Activated CD4-positive, CD25-positive, alpha-beta regulatory T cell treated with anti-CD3 and anti-CD28 coated beads, Interleukin-2, amount 50 U/mL, for 72 hours (primary cell): ENCODE results near the gene RBM47.
"Not testable (repeated sequence)": the region's sequence is repeated elsewhere in the genome, so short reads cannot be mapped to it uniquely, and the experiment has no call there.

Source experiments
- DNase-seq: peaks from one replicate; pipeline ENCODE4 v3.0.0; 2021

The RBM47 gene

DNA sequence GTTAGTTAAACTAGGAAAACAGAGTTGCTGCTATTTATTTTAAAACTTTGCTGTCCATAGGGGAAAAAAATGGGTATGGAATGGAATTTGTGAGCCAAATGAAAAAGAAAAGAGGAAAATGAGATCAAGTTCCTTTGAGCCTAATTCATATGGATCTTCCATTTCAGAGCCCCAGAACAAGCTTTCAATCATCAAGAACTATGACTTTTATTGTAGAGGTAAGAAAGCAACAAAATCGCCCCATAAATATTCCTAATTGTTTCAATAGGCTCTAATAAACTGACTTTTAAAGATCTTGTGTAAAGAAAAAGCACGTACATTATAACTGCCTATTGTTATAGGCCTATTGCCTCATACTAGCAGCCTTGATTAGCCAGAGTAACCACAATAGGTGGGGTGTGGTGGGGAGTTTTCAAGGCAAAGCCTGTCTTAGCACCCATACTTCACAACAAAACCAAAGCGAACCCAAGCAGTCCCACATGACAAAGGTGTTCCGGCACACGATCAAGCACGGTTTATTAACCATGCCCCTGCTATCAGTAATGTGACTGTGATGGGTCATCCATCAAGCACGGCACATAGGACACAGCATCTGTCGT is 44.4 kb downstream of the RBM47 start:
- no peak for DNase-seq

- DNase-seq: no peak
These were observed 45.0 kb downstream of the RBM47 start for GRCh38 chr4:40584517-40585141.

GRCh38 chr4:40583850-40584439 is 45.7 kb downstream of the RBM47 start:
- DNase-seq: no peak

DNA sequence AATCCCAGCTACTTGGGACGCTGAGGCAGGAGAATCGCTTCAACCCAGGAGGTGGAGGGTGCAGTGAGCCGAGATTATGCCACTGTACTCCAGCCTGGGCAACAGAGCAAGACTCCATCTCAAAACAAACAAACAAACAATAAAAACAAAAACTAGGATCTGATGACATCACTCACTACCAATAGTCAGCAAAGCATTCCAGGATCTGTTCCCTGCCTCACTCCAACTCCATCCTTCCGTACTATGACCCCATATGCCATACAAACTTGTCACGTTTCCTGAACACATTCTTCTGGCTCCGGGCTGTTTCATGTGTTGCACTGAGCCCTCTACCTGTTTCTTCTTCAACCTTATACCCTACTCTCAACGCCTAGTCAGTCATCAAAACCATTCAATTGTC is 47.3 kb downstream of the RBM47 start:
- DNase-seq: no peak

- DNase-seq: no peak
These were observed 48.2 kb downstream of the RBM47 start for GRCh38 chr4:40581254-40582140.

- DNase-seq: no peak
These were observed 49.7 kb downstream of the RBM47 start for GRCh38 chr4:40579983-40580382.

- DNase-seq: no peak
These were observed 51.9 kb downstream of the RBM47 start for GRCh38 chr4:40577588-40578253.

GRCh38 chr4:40576651-40577480 is 52.8 kb downstream of the RBM47 start:
- DNase-seq: no peak

DNA sequence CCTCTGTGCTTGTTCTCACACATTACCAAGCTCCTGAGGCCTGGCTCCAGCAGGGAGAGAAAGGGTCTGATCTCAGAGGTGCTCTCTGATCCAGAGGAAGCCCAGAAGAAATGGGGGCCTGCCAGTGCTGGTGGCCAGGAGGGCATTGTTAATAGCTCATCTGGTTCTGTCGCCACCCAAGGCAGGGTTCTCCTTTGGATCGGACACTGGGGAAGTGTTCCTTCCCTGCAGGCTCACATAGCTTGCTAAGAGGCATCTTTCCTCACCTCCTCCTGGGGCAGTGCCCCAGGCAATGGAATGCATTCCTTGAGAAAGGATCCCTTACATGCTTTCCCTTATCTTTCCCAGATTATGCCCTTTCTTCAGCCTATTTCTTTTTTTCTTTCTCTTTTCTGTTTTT is 53.8 kb downstream of the RBM47 start:
- DNase-seq: no peak

GRCh38 chr4:40573593-40574311 is 55.9 kb downstream of the RBM47 start:
- no peak for DNase-seq

- no peak for DNase-seq
These were observed 56.9 kb downstream of the RBM47 start for GRCh38 chr4:40572692-40573310.

DNA sequence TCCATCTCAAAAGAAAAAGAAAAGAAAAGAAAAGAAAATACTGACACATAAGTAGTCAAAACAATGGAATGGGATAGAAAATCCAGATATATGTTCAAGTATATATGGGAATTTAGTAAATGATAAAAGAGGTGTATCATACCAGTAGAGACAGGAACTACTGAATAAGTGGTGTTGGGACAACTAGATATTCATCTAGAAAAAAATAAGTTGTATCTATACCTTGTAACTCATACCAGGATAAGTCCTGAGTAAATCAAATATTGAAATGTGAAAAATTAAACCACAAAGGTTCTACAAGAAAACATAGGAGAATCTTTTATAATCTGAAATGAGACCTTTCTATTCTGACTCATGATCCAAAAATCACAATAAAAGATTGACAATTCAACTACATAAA is 58.5 kb downstream of the RBM47 start:
- no peak for DNase-seq

DNA sequence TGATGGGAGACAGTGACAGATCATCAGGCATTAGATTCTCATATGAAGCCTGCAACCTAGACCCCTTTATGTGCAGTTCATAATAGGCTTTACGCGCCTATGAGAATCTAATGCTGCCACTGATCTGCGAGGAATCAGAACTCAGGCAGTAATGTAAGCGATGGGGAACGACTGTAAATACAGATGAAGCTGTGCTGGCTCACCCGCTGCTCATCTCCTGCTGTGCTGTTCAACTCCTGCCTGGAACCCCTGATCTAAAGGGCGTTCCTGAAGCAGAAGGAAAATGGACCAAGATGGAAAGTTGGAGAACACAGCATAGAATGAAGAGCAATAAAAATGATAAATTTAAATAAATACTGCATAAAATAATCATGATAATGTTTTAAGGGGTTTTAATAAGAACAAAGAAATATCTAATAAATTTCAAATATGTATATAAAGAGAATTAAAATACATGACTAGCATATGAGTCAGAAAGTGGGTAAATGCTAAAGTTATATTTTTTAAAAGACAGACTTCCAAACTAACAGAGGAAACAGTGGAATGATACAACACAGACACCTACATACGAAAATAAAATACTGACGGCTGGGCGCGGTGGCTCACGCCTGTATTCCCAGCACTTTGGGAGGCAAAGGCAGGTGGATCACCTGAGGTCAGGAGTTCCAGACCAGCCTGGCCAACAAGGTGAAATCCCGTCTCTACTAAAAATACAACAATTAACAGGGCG is 59.2 kb downstream of the RBM47 start:
- DNase-seq: no peak

DNA sequence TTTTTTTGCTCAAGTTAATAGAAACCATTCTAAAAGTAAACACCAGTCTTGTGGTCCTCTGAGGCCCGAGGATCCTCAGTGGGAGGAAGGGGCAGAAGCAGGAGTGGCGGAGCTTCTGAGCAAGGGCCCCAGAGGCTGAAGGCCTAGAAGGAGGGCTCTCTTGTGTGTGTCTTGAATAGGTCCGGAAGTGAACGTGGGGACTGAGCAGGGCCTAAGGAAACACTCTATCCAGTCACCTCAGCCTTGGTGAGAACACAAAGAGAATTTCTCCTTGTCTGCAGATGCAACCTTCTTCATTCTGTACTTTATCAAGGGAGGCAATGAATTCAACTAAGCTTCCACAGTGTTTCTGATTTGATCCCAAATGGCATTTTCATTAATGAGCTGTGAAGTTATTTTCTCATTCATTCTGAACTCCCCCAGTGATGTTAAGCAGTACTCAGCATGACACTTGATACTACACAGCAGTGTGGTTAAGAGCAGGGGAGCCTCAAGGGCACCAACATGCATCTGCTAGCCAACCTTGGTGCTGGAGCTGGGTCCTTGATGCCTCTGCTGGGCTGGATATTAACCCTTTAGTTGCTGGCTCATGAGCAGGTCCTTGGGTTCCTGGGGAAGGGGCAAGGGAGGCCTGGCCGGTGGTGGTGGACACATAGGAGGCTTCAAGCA is 64.7 kb downstream of the RBM47 start:
- DNase-seq: no peak

DNA sequence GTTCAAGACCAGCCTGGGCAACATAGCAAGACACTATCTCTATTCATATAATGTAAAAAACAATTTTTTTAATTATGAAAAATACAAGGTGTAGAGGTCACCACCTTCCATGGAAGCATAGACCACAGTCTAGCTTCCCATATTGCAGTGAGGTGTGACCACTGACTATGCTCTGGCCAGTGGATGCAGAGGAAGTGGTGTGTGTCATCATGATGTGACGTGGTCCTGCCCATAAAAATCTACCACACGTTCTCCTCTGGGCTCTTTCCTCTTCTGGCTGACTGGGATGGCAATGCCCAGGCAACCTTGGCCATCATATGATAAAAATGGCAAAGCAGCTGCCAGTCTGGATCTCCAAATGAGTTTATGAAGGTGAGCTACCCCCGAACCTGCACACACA is 65.7 kb downstream of the RBM47 start:
- DNase-seq: no peak

- DNase-seq: no peak
These were observed 66.3 kb downstream of the RBM47 start for GRCh38 chr4:40563401-40563800.

DNA sequence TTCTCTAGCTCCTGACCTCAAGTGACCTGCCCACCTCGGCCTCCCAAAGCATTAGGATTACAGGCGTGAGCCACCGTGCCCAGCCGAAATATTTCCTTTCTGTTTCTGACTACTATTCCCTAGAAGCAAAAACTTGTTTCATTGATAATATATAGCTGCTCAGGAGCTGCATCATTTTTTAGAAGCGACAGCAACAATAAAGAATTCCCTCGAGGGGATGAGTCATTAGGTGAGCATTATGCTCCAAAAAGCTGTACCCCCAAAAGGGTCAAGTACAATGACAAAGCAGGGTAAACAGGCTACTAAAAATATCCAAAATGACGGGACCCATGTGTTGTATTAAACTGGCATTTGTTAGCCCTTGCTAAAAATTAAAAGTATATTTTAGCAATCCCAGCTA is 67.0 kb downstream of the RBM47 start:
- DNase-seq: no peak

- DNase-seq: no peak
These were observed 67.5 kb downstream of the RBM47 start for GRCh38 chr4:40562208-40562607.

DNA sequence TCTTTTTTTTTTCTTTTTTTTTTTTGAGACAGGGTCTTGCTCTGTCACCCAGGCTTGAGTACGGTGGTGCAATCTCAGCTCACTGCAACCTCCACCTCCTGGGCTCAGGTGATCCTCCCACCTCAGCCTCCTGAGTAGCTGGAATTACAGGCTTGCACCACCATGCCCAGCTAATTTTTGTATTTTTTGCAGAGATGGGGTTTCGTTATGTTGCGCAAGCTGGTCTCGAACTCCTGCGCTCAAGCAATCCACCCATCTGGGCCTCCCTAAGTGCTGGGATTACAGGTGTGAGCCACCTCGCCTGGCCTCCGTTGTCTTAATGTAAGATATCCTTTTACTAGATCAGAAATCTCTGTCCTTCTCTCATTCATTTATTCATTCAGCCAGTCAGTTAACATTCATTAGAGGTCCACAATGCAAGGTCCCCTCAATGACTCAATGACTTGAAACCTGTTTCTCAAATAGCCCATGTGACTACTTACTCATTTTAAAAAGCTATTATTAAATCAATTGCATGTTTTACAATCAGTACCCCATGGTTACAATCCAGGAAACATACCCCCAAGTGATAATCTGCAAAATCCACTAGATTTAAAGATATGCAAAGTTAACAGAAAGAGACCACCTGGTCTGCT is 68.0 kb downstream of the RBM47 start:
- not testable (repeated sequence) for DNase-seq
